ENCODE results near the gene SYT1.

Gene SYT1

GRCh38 chr12:79439175-79439825, 574.7 kb downstream of the SYT1 start (continued):
- TF ChIP-seq TSHZ2 (CRISPR knock-in tag; IDR thresholded peaks at IDR 0.05) (no peak), OSR1 (CRISPR knock-in tag; IDR thresholded peaks at IDR 0.05) (no peak)

GRCh38 chr12:79441534-79441933, 577.0 kb downstream of the SYT1 start:
- TF ChIP-seq TSHZ2 (CRISPR knock-in tag; IDR thresholded peaks at IDR 0.05) = no peak
- TF ChIP-seq ZC3H10 (CRISPR knock-in tag; IDR thresholded peaks at IDR 0.05) = no peak
- no peak for TF ChIP-seq BACH2 (CRISPR knock-in tag; IDR thresholded peaks at IDR 0.05; ENCODE audit: borderline replicate concordance)
- no peak for TF ChIP-seq ZNF8 (CRISPR knock-in tag; IDR thresholded peaks at IDR 0.05)
- no peak for TF ChIP-seq OSR1 (CRISPR knock-in tag; IDR thresholded peaks at IDR 0.05)
- no peak for TF ChIP-seq TOX (CRISPR knock-in tag; IDR thresholded peaks at IDR 0.05; ENCODE audit: borderline replicate concordance)
- no peak for TF ChIP-seq ZNF70 (CRISPR knock-in tag; IDR thresholded peaks at IDR 0.05)
- TF ChIP-seq ZFP3 (CRISPR knock-in tag; IDR thresholded peaks at IDR 0.05) = no peak
- TF ChIP-seq PPARA (CRISPR knock-in tag; IDR thresholded peaks at IDR 0.05; ENCODE audit: borderline replicate concordance) = no peak
- no peak for TF ChIP-seq ZNF565 (CRISPR knock-in tag; conservative IDR thresholded peaks at IDR 0.05; ENCODE audit: low read depth)
- no peak for TF ChIP-seq CSDC2 (CRISPR knock-in tag; IDR thresholded peaks at IDR 0.05)
- no peak for TF ChIP-seq ZFP30 (CRISPR knock-in tag; IDR thresholded peaks at IDR 0.05)
- TF ChIP-seq GLIS3 (CRISPR knock-in tag; IDR thresholded peaks at IDR 0.05) = no peak
- no peak for TF ChIP-seq POU6F1 (CRISPR knock-in tag; IDR thresholded peaks at IDR 0.05; ENCODE audit: borderline replicate concordance, low read depth)
- TF ChIP-seq CREB5 (CRISPR knock-in tag; IDR thresholded peaks at IDR 0.05; ENCODE audit: low read depth) = no peak
- no peak for TF ChIP-seq ESRRG (CRISPR knock-in tag; IDR thresholded peaks at IDR 0.05)
- ATAC-seq = no peak

- no peak for ATAC-seq
- TF ChIP-seq PPARA (CRISPR knock-in tag; IDR thresholded peaks at IDR 0.05; ENCODE audit: borderline replicate concordance) (no peak), POU6F1 (CRISPR knock-in tag; IDR thresholded peaks at IDR 0.05; ENCODE audit: borderline replicate concordance, low read depth) (no peak), TCF4 (CRISPR knock-in tag; IDR thresholded peaks at IDR 0.05; ENCODE audit: borderline replicate concordance) (no peak), CREB5 (CRISPR knock-in tag; IDR thresholded peaks at IDR 0.05; ENCODE audit: low read depth) (no peak), PATZ1 (CRISPR knock-in tag; IDR thresholded peaks at IDR 0.05; ENCODE audit: borderline replicate concordance) (no peak), TOX (CRISPR knock-in tag; IDR thresholded peaks at IDR 0.05; ENCODE audit: borderline replicate concordance) (no peak), ZC3H10 (CRISPR knock-in tag; IDR thresholded peaks at IDR 0.05) (no peak), SNAI2 (CRISPR knock-in tag; IDR thresholded peaks at IDR 0.05) (no peak), ZNF565 (CRISPR knock-in tag; conservative IDR thresholded peaks at IDR 0.05; ENCODE audit: low read depth) (no peak), ARNTL (CRISPR knock-in tag; IDR thresholded peaks at IDR 0.05; ENCODE audit: borderline replicate concordance, low read depth) (no peak), ISL1 (CRISPR knock-in tag; IDR thresholded peaks at IDR 0.05) (no peak), BACH2 (CRISPR knock-in tag; IDR thresholded peaks at IDR 0.05; ENCODE audit: borderline replicate concordance) (no peak), ESRRG (CRISPR knock-in tag; IDR thresholded peaks at IDR 0.05) (no peak), CSRNP3 (CRISPR knock-in tag; IDR thresholded peaks at IDR 0.05) (no peak)
Measured at GRCh38 chr12:79442396-79442795, 577.8 kb downstream of the SYT1 start.

Measured in SK-N-SH treated with all-trans-retinoic acid at 6 μM for 48 hours (cell line).